ENCODE data around the gene TTK. TPM values are rescaled to one million over a fixed set of nuclear protein-coding genes. Genes with fewer than 3 reads are reported as not detected.

The TTK gene
- total RNA-seq (2021; ENCODE audit: unreplicated experiment): 35.5 TPM
- 6.8 TPM for polyA plus RNA-seq (2012; ENCODE audit: insufficient read length)
- percentile 93 among the genes with signal in this experiment for Bru-seq, nascent RNA
- percentile 83 among the genes with signal in this experiment for BruChase-seq, experiment 1, labeled RNA remaining after a 2-hour chase
- BruChase-seq, experiment 2, labeled RNA remaining after a 6-hour chase: percentile 87 among the genes with signal in this experiment
- long read RNA-seq, transcript TTK-208 (22 exons, 3,725 nt): minor isoform, 11 of 66 reads
- long read RNA-seq, transcript TTK-202 (22 exons, 3,010 nt): major isoform, 44 of 66 reads
- long read RNA-seq, partial matches to known transcripts: 4 of 66 reads
- long read RNA-seq, other reads (novel, unspliced or antisense): 6 of 66 reads

DNA sequence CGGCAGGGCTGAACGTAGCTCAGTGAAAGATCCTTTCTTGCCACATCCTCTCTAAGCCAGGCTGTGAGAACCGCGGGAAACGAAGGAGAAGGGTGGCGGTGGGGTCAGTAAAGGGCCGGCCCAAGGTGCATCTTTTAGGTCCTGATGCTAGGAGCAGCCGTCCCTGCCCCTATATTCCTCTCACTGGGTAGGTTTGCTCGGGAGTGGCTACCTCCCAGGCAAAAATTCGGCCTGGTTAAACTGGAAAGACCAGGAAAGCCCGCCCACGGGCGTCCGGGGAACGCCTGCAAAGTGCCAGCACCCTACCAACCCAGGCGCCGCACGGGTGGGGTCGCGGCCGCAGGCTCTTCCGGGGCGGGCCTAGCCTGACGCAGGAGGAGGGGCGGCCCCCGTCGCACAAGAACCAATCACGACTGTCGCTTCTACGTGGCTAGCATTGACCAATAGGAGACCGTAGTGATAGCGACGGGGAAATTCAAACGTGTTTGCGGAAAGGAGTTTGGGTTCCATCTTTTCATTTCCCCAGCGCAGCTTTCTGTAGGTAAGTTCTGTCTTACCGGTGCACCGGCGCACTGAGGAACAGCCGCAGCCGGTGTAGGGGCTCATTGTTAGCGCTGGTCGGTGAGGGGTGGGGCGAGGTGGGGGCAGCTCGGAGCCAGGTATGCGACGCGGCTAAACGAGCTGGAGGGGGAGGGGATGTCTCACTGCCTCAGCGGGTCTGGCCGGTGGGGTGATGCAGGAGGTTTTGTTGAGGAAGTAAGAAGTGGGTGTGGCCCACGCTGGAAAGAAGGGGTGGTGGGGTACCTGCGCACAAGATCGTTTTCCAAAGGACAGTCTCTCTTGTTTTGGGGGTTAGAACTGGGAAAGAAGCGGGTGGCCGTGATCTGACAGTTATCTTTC lies at the start of gene TTK:
Gene TTK, plus strand, starts transcription at position 477 of the 900 bp plus-strand sequence. CDS start 1,195 bp downstream, outside the sequence.
- intact Hi-C loops (cut with micrococcal nuclease; ENCODE audit: unreplicated experiment): no loop called here
- CTCF ChIA-PET: interaction anchor here (0.7 kb wide), 1 partner anchor 55 kb away, joined by 3 read pairs; no protein-coding TSS in a partner anchor
- POLR2A ChIA-PET: no interaction called here

GRCh38 chr6:79954849-79955248 lies 49.6 kb upstream of the TTK start:
- no peak overlapping the region for H3K27ac ChIP-seq (ENCODE audit: low read length)
- no peak overlapping the region for H3K4me3 ChIP-seq (ENCODE audit: low read depth in 2 of 2, low read length in 2 of 2)
- H3K36me3 ChIP-seq (ENCODE audit: control insufficient read depth, insufficient read depth, low read length): no peaks in the 10 kb centered on the region
- TF ChIP-seq SIN3A (IDR thresholded peaks at IDR 0.05; ENCODE audit: borderline replicate concordance, insufficient read depth, low read depth, low read length) (no peak), TCF7L2 (IDR thresholded peaks at IDR 0.05; ENCODE audit: low read depth, low read length) (no peak), REST (IDR thresholded peaks at IDR 0.05; ENCODE audit: insufficient read depth in 1 of 2, low read depth in 2 of 2, low read length in 1 of 2) (no peak), POLR2AphosphoS5 (IDR thresholded peaks at IDR 0.05; ENCODE audit: low read depth, low read length) (no peak)
- TF ChIP-seq, protein P1, sequence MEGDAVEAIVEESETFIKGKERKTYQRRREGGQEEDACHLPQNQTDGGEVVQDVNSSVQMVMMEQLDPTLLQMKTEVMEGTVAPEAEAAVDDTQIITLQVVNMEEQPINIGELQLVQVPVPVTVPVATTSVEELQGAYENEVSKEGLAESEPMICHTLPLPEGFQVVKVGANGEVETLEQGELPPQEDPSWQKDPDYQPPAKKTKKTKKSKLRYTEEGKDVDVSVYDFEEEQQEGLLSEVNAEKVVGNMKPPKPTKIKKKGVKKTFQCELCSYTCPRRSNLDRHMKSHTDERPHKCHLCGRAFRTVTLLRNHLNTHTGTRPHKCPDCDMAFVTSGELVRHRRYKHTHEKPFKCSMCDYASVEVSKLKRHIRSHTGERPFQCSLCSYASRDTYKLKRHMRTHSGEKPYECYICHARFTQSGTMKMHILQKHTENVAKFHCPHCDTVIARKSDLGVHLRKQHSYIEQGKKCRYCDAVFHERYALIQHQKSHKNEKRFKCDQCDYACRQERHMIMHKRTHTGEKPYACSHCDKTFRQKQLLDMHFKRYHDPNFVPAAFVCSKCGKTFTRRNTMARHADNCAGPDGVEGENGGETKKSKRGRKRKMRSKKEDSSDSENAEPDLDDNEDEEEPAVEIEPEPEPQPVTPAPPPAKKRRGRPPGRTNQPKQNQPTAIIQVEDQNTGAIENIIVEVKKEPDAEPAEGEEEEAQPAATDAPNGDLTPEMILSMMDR (IDR thresholded peaks at IDR 0.05): no peak
- no peaks in the 10 kb centered on the region for H3K9me3 ChIP-seq (ENCODE audit: control insufficient read depth, insufficient read depth, low read depth, low read length)
- no peaks in the 10 kb centered on the region for H3K4me1 ChIP-seq (ENCODE audit: control insufficient read depth, insufficient read depth, low read length)
- ChIA-PET CTCF (no interaction called here), POLR2A (no interaction called here)
- BruUV-seq (replicated peaks): no TSS peak
- in situ Hi-C loops (cut with HindIII; ENCODE audit: low pct_unique_long_range_greater_than_20kb, low sequenced_read_pairs) (no loop called here), intact Hi-C loops (cut with micrococcal nuclease; ENCODE audit: unreplicated experiment) (no loop called here)
- ATAC-seq (no peak), DNase-seq (ENCODE audit: low read depth, low spot score) (no peak)
- H3K27me3 ChIP-seq (ENCODE audit: control insufficient read depth, insufficient read depth, low read length): peaks cover 3% of the 10 kb centered on the region; the same call in 1 of the 2 replicates

More for the DNA sequence above, at the start of gene TTK:
- BruUV-seq (replicated peaks): no TSS peak
- peaks cover 28% of the 10 kb centered on the region for H3K36me3 ChIP-seq (ENCODE audit: control insufficient read depth, insufficient read depth, low read length)
- in situ Hi-C loops (cut with HindIII; ENCODE audit: low pct_unique_long_range_greater_than_20kb, low sequenced_read_pairs): no loop called here
- H3K4me3 ChIP-seq (ENCODE audit: low read depth in 2 of 2, low read length in 2 of 2): peak within 1 kb of the TSS; percentile 94 to 95
- H3K9me3 ChIP-seq (ENCODE audit: control insufficient read depth, insufficient read depth, low read depth, low read length): no peaks in the 10 kb centered on the region
- peak; percentile 100 for ATAC-seq
- peak; percentile 75 for DNase-seq (ENCODE audit: low read depth, low spot score)
- peaks cover 13% of the 10 kb centered on the region for H3K4me1 ChIP-seq (ENCODE audit: control insufficient read depth, insufficient read depth, low read length)
- TF ChIP-seq SIN3A (IDR thresholded peaks at IDR 0.05; ENCODE audit: borderline replicate concordance, insufficient read depth, low read depth, low read length) (peak; percentile 99), POLR2AphosphoS5 (IDR thresholded peaks at IDR 0.05; ENCODE audit: low read depth, low read length) (peak; percentile 85; the same call in 1 of the 2 replicates), REST (IDR thresholded peaks at IDR 0.05; ENCODE audit: insufficient read depth in 1 of 2, low read depth in 2 of 2, low read length in 1 of 2) (no peak)
- H3K27ac ChIP-seq (ENCODE audit: low read length): peak within 1 kb of the TSS; percentile 87
- no peaks in the 10 kb centered on the region; the same call in 1 of the 2 replicates for H3K27me3 ChIP-seq (ENCODE audit: control insufficient read depth, insufficient read depth, low read length)
